RWPE1 (cell line): ENCODE data around the gene LRRC45.

ENCODE experiments used
- CTCF ChIA-PET: fragments of 350-600 bp; sonication (Branson Sonifier 250); formaldehyde crosslinking; extraction: SDS; loops from one replicate; lab custom pipeline; 2021; lab: Yijun Ruan, JAX
- POLR2A ChIA-PET: fragments of 400-600 bp; formaldehyde crosslinking; extraction: SDS; loops from one replicate; lab custom pipeline; 2020; ENCODE audit warnings: antibody characterized with exemption; ENCODE audit not compliant: low non-redundant PET; lab: Yijun Ruan, JAX
- DNase-seq: peaks from one replicate; pipeline ENCODE4 v3.0.0; 2012; ENCODE audit warnings: low spot score
- H3K27ac ChIP-seq: fragments of 450-650 bp; 2 replicates; pipeline ENCODE4 v1.5.1; 2017
- TF ChIP-seq, protein P1 (sequence below): fragments of 450-650 bp; conservative IDR thresholded peaks from 2 replicates; pipeline ENCODE4 v1.5.1; 2017; ENCODE audit warnings: low read depth, mild to moderate bottlenecking

The LRRC45 gene

GRCh38 chr17:82076785-82077591 lies 53.9 kb downstream of the LRRC45 start:
- ChIA-PET POLR2A (no interaction called here), CTCF (interaction anchor here (0.5 to 1.1 kb wide), 4 partner anchors 14 to 375 kb away, joined by 3 to 5 read pairs (median 3); no protein-coding TSS in a partner anchor)
- peak overlapping the region; percentile 67 for H3K27ac ChIP-seq
- DNase-seq = no peak
- TF ChIP-seq, protein P1, sequence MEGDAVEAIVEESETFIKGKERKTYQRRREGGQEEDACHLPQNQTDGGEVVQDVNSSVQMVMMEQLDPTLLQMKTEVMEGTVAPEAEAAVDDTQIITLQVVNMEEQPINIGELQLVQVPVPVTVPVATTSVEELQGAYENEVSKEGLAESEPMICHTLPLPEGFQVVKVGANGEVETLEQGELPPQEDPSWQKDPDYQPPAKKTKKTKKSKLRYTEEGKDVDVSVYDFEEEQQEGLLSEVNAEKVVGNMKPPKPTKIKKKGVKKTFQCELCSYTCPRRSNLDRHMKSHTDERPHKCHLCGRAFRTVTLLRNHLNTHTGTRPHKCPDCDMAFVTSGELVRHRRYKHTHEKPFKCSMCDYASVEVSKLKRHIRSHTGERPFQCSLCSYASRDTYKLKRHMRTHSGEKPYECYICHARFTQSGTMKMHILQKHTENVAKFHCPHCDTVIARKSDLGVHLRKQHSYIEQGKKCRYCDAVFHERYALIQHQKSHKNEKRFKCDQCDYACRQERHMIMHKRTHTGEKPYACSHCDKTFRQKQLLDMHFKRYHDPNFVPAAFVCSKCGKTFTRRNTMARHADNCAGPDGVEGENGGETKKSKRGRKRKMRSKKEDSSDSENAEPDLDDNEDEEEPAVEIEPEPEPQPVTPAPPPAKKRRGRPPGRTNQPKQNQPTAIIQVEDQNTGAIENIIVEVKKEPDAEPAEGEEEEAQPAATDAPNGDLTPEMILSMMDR = no peak

DNA sequence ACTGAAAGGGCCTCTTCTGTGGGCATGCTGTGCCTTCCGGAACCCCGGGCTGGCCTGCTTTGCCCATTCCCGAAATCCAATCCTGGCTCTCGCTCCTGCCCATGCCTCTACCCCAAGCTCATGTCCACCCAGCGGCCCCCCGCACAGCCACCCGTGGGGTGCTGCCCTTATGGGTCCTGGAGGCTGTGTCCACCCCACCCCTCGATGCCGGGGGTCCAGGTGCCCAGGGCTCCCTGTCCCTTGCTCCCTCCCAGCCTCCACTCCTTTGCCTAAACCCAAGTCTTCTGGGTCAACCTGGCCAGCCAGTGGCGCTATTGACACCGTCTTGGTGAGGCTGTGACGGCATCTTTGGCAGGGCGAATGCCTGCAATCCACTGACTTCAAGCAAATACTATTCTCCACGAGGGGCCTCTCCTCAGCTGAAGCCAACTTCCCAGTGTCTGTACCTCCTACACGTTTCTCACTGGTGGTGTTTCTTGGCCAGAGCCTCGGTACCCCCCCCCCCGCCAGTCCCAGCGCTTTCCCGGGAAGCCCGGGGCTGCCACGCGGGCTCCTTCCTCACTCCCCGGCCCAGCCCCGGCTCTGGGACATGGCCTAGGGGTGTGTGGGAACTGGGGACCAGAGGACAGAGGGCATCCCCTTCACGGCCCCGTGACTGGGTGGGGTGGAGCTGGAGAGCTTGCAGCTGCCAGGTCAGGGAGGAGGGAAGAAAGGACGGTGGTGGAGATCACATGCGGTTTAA lies 54.7 kb downstream of the LRRC45 start:
- peak overlapping the region; percentile 67 for H3K27ac ChIP-seq
- CTCF ChIA-PET = interaction anchor here (0.6 kb wide), 1 partner anchor 26 kb away, joined by 3 read pairs; no protein-coding TSS in a partner anchor
- TF ChIP-seq, protein P1 = no peak
- DNase-seq = no peak
- POLR2A ChIA-PET = no interaction called here

GRCh38 chr17:82078433-82078832 lies 55.3 kb downstream of the LRRC45 start:
- H3K27ac ChIP-seq = peak overlapping the region; percentile 67
- ChIA-PET CTCF (interaction anchor here (0.6 to 0.7 kb wide), 2 partner anchors 26 to 132 kb away, joined by 3 to 4 read pairs; partner anchors contain the start of gene MYADML2), POLR2A (no interaction called here)
- TF ChIP-seq, protein P1 = no peak
- no peak for DNase-seq

DNA sequence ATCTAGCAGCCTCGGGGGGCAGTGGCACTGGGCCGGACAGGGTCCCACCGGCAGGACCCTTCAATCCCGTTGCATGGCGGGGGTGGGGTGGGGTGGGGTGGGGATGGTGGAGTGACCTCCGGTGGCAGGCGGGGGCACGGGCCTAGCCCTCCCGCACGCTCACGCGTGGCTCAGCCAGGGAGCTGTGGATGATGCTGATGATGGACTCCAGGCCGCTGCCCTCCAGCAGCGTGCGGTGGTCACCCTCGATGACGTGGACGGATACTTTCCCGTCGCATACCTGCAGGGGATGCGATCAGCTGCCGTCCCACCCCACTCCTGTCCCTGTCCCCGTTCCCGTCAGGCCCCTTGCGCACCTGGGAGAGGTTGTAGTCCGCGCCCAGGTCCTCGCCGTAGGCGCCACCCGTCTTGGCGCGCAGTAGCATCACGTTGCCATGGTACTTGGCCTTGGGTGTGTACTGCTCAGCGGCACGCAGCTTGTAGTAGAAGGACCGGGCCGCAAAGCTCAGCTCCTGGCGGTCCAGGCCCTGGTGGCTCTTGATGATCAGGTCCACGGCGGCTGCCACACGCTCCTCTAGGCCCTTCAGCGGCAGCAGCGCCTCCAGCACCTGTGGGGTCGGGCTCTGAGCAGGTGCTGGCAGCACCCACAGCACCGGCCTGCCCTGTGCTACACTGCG lies 56.0 kb downstream of the LRRC45 start:
- POLR2A ChIA-PET = no interaction called here
- TF ChIP-seq, protein P1 = no peak
- DNase-seq = no peak
- CTCF ChIA-PET = interaction anchor here (0.6 to 0.7 kb wide), 2 partner anchors 127 to 132 kb away, joined by 3 to 4 read pairs; partner anchors contain the start of gene MYADML2
- H3K27ac ChIP-seq = no peak overlapping the region

DNA sequence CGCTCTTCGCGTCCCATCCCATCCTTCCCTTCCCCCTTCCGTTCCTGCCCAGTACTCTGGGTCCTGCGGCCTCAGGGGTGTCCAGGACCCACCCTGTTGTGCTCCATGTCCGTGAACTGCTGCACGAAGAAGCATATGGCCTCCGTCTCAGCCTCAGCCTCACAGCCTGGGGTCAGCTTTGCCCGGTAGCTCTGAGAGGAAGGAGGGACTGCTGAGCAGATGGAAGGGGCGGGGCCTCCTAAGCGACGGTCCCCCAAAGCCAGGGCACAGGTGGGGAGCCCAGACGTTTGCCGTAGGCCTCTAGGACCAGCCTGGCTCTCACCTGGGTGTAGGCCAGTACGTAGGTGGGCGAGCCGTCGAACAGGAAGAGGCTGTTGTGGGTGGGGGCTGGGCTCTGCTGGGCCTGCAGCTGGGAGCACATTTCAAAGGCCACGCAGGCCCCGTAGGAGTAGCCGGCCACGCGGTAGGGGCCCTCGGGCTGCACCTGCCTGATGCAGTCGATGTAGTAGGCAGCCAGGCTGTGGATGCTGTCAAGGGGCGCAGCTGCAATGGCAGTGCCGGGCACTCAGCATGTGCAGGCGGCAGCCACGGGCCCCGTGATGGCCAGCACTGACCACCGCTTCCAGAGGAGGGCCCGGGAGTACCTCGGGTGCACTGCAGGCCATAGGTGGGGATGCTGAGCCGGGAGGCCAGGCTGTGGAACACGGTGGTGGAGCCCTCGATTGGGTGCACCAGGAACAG lies 57.1 kb downstream of the LRRC45 start:
- POLR2A ChIA-PET = no interaction called here
- TF ChIP-seq, protein P1 = no peak
- DNase-seq = no peak

More for the DNA sequence above, 57.1 kb downstream of the LRRC45 start:
- peak overlapping the region; percentile 8 for H3K27ac ChIP-seq
- CTCF ChIA-PET = interaction anchor here (0.9 to 1.2 kb wide), 2 partner anchors 50 kb away, joined by 3 read pairs; no protein-coding TSS in a partner anchor
